ENCODE data around the gene EEF1AKMT1.

DNA sequence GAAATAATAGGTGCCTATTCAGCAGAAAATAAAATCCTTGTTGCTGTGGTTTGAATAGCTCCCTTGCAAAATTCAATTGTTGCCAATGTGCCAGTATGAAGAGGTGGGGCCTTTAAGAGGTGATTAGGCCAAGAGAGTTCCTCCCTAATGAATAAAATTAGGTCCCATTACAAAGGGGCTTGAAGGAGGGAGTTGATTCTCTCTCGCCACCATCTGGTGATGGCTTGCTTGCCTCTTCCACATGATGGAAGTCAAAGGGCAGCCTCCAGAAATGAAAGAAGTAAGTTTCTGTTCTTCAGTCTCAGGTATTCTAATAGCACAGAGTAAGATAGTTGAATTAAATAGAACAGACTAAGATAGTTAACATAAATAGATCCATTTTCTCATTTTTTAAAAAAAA lies 3.0 kb upstream of the EEF1AKMT1 start:
- TF ChIP-seq CTCF (conservative IDR thresholded peaks at IDR 0.05), result no peak
- TF ChIP-seq EZH2 (IDR thresholded peaks at IDR 0.05; ENCODE audit: low read depth), result no peak
